ENCODE results near the gene PTPN14.

- TF ChIP-seq EP300 (IDR thresholded peaks at IDR 0.05; ENCODE audit: borderline replicate concordance in 1 of 2, low read depth in 2 of 2, low read length in 2 of 2): no peak
- TF ChIP-seq CTCF (IDR thresholded peaks at IDR 0.05; ENCODE audit: control extremely low read depth in 1 of 3, insufficient read depth in 1 of 3, low read depth in 1 of 3, low read length in 3 of 3): no peak
- TF ChIP-seq RNF2 (IDR thresholded peaks at IDR 0.05; ENCODE audit: borderline replicate concordance, low read depth, low read length, missing control alignments, poor library complexity, severe bottlenecking): no peak
- no peak for TF ChIP-seq JUN (IDR thresholded peaks at IDR 0.05; ENCODE audit: low read depth, low read length)
- no peak for TF ChIP-seq POLR2A (IDR thresholded peaks at IDR 0.05; ENCODE audit: control extremely low read depth in 1 of 2, low read depth in 2 of 2, low read length in 2 of 2)
- no peak for TF ChIP-seq SRF (IDR thresholded peaks at IDR 0.05; ENCODE audit: low read depth, low read length)
- TF ChIP-seq RAD21 (IDR thresholded peaks at IDR 0.05 in 1 of 2, conservative IDR thresholded peaks at IDR 0.05 in 1 of 2; ENCODE audit: low read depth in 2 of 2, low read length in 2 of 2): no peak
Measured at GRCh38 chr1:214550857-214551435, 456 bp downstream of the PTPN14 start.
